ENCODE data around the gene SRP9. TPM values are rescaled to one million over a fixed set of nuclear protein-coding genes. Genes with fewer than 3 reads are reported as not detected.

Gene SRP9

GRCh38 chr1:225838793-225839192 lies 61.2 kb downstream of the SRP9 start:
- Histone ChIP-seq H3K27me3 (ENCODE audit: control insufficient read depth, insufficient read depth, low read length) (no peaks in the 10 kb centered on the region), H3K9ac (ENCODE audit: low read depth, low read length) (no peak overlapping the region), H3K9me3 (replicated peaks; ENCODE audit: low read length) (no peaks in the 10 kb centered on the region), H3K36me3 (ENCODE audit: insufficient read depth, low read length) (peaks cover 19% of the 10 kb centered on the region), H3K4me1 (ENCODE audit: control insufficient read depth, insufficient read depth, low read length) (peaks cover 3% of the 10 kb centered on the region), H3K4me3 (ENCODE audit: low read length) (no peak overlapping the region), H3K4me2 (ENCODE audit: low read length) (no peak overlapping the region)

Small RNA genes lying within 50 kb of the gene (small RNA-seq; reads per million reads assigned to genes)
- gene RNU6-1304P: not detected

All from skeletal muscle satellite cell (primary cell).